Astrocyte (in vitro differentiated cells and primary cell): ENCODE results near the gene CTRB2.

Experiments
- EZH2 ChIP-seq: IDR thresholded peaks from 2 replicates; pipeline ENCODE4 v1.6.1; 2012; ENCODE audit warnings: mild to moderate bottlenecking, low read length, inconsistent platforms; ENCODE audit not compliant: insufficient read depth
- TF ChIP-seq, protein P1 (sequence below): IDR thresholded peaks from 2 replicates; pipeline ENCODE4 v1.5.1; 2011; ENCODE audit warnings: low read depth, mild to moderate bottlenecking, inconsistent platforms, low read length, moderate library complexity; ENCODE audit not compliant: insufficient read depth

DNA sequence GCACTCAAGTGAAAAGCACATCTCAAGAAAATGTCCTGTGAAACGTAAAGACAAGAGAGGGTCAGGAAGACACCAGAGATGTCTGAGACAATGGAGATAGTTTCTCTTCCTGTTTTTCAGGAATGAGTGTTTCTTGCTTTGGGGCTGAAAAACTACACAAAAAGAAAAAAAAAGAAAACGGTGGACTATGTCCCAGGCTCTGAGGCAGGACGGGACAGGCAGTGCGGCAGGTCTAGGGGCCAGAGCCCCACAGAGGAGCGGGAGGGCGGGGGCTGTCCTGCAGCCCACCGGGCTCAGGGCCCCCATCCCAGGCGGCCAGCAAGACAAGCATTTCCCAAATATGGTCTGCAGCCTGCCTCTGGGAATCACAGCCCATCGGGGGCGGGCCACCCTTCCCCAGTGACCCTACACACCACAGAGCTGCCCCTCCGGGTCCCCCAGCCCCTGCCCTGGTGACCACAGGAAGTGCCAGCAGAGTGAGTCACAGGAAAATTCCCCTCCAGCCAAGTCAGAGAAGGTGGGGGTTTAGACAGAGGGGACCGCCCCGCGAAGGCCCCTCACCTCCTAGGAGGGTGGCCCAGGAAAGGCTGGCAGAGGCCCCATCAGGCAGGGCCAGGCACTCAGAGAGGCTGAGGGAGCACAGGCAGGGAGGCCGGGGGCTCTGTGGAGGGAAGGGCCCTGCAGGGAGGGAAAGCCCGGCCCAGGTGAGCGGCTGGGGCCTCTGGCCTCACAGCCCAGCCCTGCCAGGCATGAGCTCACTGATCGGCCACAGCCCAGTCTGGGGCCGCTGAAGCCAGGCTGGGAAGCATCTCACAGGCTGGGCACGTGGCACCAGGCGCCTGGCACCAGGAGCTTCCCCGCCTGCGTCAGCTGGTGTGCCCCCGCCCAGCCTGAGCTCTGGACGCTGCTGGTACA, 38.1 kb upstream of the CTRB2 start:
- TF ChIP-seq, protein P1, sequence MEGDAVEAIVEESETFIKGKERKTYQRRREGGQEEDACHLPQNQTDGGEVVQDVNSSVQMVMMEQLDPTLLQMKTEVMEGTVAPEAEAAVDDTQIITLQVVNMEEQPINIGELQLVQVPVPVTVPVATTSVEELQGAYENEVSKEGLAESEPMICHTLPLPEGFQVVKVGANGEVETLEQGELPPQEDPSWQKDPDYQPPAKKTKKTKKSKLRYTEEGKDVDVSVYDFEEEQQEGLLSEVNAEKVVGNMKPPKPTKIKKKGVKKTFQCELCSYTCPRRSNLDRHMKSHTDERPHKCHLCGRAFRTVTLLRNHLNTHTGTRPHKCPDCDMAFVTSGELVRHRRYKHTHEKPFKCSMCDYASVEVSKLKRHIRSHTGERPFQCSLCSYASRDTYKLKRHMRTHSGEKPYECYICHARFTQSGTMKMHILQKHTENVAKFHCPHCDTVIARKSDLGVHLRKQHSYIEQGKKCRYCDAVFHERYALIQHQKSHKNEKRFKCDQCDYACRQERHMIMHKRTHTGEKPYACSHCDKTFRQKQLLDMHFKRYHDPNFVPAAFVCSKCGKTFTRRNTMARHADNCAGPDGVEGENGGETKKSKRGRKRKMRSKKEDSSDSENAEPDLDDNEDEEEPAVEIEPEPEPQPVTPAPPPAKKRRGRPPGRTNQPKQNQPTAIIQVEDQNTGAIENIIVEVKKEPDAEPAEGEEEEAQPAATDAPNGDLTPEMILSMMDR, result no peak
- no peak for TF ChIP-seq EZH2
